Neural cell (in vitro differentiated cells): Measurements from ENCODE around the gene PRDM12. TPM values are rescaled to one million over a fixed set of nuclear protein-coding genes. Genes with fewer than 3 reads are reported as not detected.

Experiments
- H2AFZ ChIP-seq: fragments of 200-600, 300-800 bp; sonication (generic), shearing (Covaris generic); 2 replicates; pipeline ENCODE4 v1.6.0; 2014; ENCODE audit warnings: low read depth, mild to moderate bottlenecking, antibody characterized with exemption, low read length, moderate library complexity
- H3F3A ChIP-seq: fragments of 200-600 bp; shearing (Covaris generic); 2 replicates; pipeline ENCODE4 v1.6.1; 2016; ENCODE audit warnings: mild to moderate bottlenecking, moderate library complexity, mixed read lengths, antibody characterized with exemption, low read length; ENCODE audit not compliant: insufficient read depth, poor library complexity, severe bottlenecking
- H3K27ac ChIP-seq: fragments of 200-600, 300-800 bp; sonication (generic), shearing (Covaris generic); 2 replicates; pipeline ENCODE4 v1.5.1; 2014; ENCODE audit warnings: mild to moderate bottlenecking, low read length, moderate library complexity
- H3K27me3 ChIP-seq: fragments of 300-800, 200-600 bp; sonication (generic), shearing (Covaris generic); 2 replicates; pipeline ENCODE4 v1.6.0; 2014; ENCODE audit warnings: mild to moderate bottlenecking, low read depth, low read length, moderate library complexity; ENCODE audit not compliant: insufficient read depth
- H3K36me3 ChIP-seq: fragments of 300-800, 200-600 bp; sonication (generic), shearing (Covaris generic); 2 replicates; pipeline ENCODE4 v1.5.1; 2014; ENCODE audit warnings: mild to moderate bottlenecking, antibody characterized with exemption, low read length, moderate library complexity; ENCODE audit not compliant: insufficient read depth
- H3K4me2 ChIP-seq: fragments of 300-800, 200-600 bp; sonication (generic), shearing (Covaris generic); 2 replicates; pipeline ENCODE4 v1.6.0; 2014; ENCODE audit warnings: mild to moderate bottlenecking, low read length
- H3K4me3 ChIP-seq: fragments of 300-800, 200-600 bp; sonication (generic), shearing (Covaris generic); 2 replicates; pipeline ENCODE4 v1.5.1; 2014; ENCODE audit warnings: mild to moderate bottlenecking, low read length, moderate library complexity
- H3K79me2 ChIP-seq: fragments of 200-600 bp; shearing (Covaris generic); replicated peaks from 2 replicates; pipeline ENCODE4 v1.6.0; 2014; ENCODE audit warnings: mild to moderate bottlenecking, low read length, moderate library complexity; ENCODE audit not compliant: insufficient read depth
- H3K9ac ChIP-seq: fragments of 300-800, 200-600 bp; sonication (generic), shearing (Covaris generic); 2 replicates; pipeline ENCODE4 v1.6.1; 2016; ENCODE audit warnings: mild to moderate bottlenecking, low read length, mixed read lengths
- H3K9me2 ChIP-seq: fragments of 200-600 bp; shearing (Covaris generic); 2 replicates; pipeline ENCODE4 v1.6.1; 2016; ENCODE audit warnings: mild to moderate bottlenecking, low read length, mixed read lengths; ENCODE audit not compliant: insufficient read depth
- H3K9me3 ChIP-seq: fragments of 200-600, 300-800 bp; sonication (generic), shearing (Covaris generic); 2 replicates; pipeline ENCODE4 v1.6.1; 2016; ENCODE audit warnings: mild to moderate bottlenecking, mixed run types, low read length, moderate library complexity, mixed read lengths
- H4K20me1 ChIP-seq: fragments of 200-600 bp; shearing (Covaris generic); 2 replicates; pipeline ENCODE4 v1.6.1; 2016; ENCODE audit warnings: mild to moderate bottlenecking, mixed run types; ENCODE audit not compliant: insufficient read depth
- EP300 ChIP-seq: fragments of 450-650 bp; conservative IDR thresholded peaks from 2 replicates; pipeline ENCODE4 v1.6.1; 2014; ENCODE audit warnings: antibody characterized with exemption, mild to moderate bottlenecking, moderate library complexity; ENCODE audit not compliant: poor library complexity, severe bottlenecking
- EZH2 ChIP-seq: fragments of 200-600, 300-800 bp; shearing (Covaris generic), sonication (generic); IDR thresholded peaks from 2 replicates; pipeline ENCODE4 v1.6.1; 2014; ENCODE audit warnings: antibody characterized with exemption, low read length, borderline replicate concordance, mild to moderate bottlenecking; ENCODE audit not compliant: insufficient read depth, poor library complexity, severe bottlenecking
- MXI1 ChIP-seq: fragments of 450-650 bp; conservative IDR thresholded peaks from 2 replicates; pipeline ENCODE4 v1.6.1; 2014; ENCODE audit warnings: antibody characterized with exemption, mild to moderate bottlenecking; ENCODE audit not compliant: poor library complexity, severe bottlenecking
- POLR2AphosphoS5 ChIP-seq: IDR thresholded peaks from 2 replicates; pipeline ENCODE4 v1.6.1; 2012
- RAD21 ChIP-seq: fragments of 450-650 bp; conservative IDR thresholded peaks from 2 replicates; pipeline ENCODE4 v1.6.1; 2014; ENCODE audit warnings: antibody characterized with exemption, mild to moderate bottlenecking, moderate library complexity
- SMC3 ChIP-seq: fragments of 450-650 bp; conservative IDR thresholded peaks from 2 replicates; pipeline ENCODE4 v1.6.1; 2014; ENCODE audit warnings: antibody characterized with exemption, mild to moderate bottlenecking, moderate library complexity; ENCODE audit not compliant: poor library complexity
- TAF1 ChIP-seq: IDR thresholded peaks from 2 replicates; pipeline ENCODE4 v1.6.1; 2012; ENCODE audit warnings: low read depth
- polyA plus RNA-seq: library from polyadenylated mRNA; depleted of rRNA; stranded (reverse); fragments of >200 nt; gene quantifications from 2 replicates; pipeline ENCODE4 v1.2.3, GENCODE V29; 2014
- TF ChIP-seq, protein P1 (sequence below): IDR thresholded peaks from 2 replicates; pipeline ENCODE4 v1.6.1; 2012; ENCODE audit warnings: borderline replicate concordance

Gene PRDM12
- polyA plus RNA-seq, 1 donor from 2014 or later = 0.17 TPM

DNA sequence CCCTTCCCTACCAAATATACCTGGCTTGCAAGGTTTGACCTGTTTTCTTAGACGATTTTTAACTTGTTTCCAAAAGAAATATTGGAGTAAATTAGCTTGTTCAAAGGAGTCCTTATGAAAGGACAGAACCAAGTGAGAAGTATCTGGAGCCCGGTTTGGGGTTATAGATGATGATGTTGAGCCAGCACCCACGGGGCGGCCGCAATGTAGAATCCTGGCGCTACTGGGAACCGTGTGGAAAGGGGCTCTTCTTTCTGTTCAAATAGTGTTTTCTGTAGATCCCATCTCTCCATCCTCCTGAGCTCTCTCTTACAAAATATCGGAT lies 28.7 kb downstream of the PRDM12 start:
- H3K9ac ChIP-seq = peak overlapping the region; percentile 52
- peak overlapping the region; percentile 78 for H3K4me3 ChIP-seq
- no peaks in the 10 kb centered on the region for H4K20me1 ChIP-seq
- H2AFZ ChIP-seq = peak overlapping the region; percentile 95
- peaks cover 22% of the 10 kb centered on the region for H3K79me2 ChIP-seq
- TF ChIP-seq, protein P1, sequence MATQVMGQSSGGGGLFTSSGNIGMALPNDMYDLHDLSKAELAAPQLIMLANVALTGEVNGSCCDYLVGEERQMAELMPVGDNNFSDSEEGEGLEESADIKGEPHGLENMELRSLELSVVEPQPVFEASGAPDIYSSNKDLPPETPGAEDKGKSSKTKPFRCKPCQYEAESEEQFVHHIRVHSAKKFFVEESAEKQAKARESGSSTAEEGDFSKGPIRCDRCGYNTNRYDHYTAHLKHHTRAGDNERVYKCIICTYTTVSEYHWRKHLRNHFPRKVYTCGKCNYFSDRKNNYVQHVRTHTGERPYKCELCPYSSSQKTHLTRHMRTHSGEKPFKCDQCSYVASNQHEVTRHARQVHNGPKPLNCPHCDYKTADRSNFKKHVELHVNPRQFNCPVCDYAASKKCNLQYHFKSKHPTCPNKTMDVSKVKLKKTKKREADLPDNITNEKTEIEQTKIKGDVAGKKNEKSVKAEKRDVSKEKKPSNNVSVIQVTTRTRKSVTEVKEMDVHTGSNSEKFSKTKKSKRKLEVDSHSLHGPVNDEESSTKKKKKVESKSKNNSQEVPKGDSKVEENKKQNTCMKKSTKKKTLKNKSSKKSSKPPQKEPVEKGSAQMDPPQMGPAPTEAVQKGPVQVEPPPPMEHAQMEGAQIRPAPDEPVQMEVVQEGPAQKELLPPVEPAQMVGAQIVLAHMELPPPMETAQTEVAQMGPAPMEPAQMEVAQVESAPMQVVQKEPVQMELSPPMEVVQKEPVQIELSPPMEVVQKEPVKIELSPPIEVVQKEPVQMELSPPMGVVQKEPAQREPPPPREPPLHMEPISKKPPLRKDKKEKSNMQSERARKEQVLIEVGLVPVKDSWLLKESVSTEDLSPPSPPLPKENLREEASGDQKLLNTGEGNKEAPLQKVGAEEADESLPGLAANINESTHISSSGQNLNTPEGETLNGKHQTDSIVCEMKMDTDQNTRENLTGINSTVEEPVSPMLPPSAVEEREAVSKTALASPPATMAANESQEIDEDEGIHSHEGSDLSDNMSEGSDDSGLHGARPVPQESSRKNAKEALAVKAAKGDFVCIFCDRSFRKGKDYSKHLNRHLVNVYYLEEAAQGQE = no peak
- no peaks in the 10 kb centered on the region for H3K27me3 ChIP-seq
- H3K4me2 ChIP-seq = peak overlapping the region; percentile 57
- peak overlapping the region; percentile 42 for H3K27ac ChIP-seq
- H3K9me3 ChIP-seq = no peaks in the 10 kb centered on the region
- no peaks in the 10 kb centered on the region for H3K36me3 ChIP-seq
- H3K9me2 ChIP-seq = no peaks in the 10 kb centered on the region
- H3F3A ChIP-seq = no peaks in the 10 kb centered on the region

DNA sequence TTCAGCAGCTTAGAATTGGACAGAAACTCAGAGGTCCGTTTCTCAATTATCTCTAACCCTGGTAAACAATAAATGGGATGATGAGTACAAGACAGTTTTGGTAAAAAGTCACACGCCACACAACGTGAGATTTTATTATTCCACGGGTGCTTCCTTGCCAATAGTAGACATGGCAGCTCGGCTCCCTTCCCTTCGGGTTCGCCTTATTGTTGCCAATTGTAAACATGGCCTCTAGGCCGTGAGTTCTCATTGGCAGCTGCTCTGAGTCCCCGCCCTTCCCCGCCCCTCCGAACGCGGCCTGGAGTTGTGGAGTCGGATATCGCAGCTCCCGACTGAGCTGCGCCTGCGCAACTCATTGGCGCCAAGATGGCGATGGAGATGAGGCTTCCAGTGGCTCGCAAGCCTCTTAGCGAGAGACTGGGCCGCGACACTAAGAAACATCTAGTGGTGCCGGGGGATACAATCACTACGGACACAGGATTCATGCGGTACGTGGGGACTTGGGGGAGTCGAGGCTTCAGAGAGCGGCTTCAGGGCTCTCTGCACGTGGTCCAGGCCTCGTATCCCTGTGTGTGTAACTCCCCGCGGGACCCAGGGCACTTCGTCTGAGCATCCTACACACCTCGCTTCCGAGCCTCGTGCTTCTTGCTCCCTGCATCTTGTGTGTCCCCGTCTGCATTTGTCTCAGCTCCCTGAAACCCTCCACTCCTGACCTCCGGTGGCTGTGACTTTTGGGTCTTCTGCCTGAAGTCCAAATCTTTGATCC lies 29.2 kb downstream of the PRDM12 start, which contains the start of gene EXOSC2:
EXOSC2 (plus strand) TSS at position 355 of the 766 bp plus-strand sequence; CDS start at position 367, 12 bp downstream.
- Histone ChIP-seq H3K9me2 (no peaks in the 10 kb centered on the region), H3K27me3 (no peaks in the 10 kb centered on the region), H3F3A (no peaks in the 10 kb centered on the region), H3K9me3 (no peaks in the 10 kb centered on the region), H3K9ac (peak within 1 kb of the TSS; percentile 73), H3K27ac (peak within 1 kb of the TSS; percentile 51), H3K4me2 (peak within 1 kb of the TSS; percentile 98), H4K20me1 (no peaks in the 10 kb centered on the region), H3K79me2 (peaks cover 22% of the 10 kb centered on the region), H3K4me3 (peak within 1 kb of the TSS; percentile 78), H3K36me3 (no peaks in the 10 kb centered on the region), H2AFZ (peak within 1 kb of the TSS; percentile 95)
- TF ChIP-seq POLR2AphosphoS5 = peak; percentile 98
- TF ChIP-seq MXI1 = peak; percentile 99
- TF ChIP-seq, protein P1 = peak; percentile 82
- TF ChIP-seq EP300 = no peak
- no peak for TF ChIP-seq EZH2
- TF ChIP-seq SMC3 = peak; percentile 31
- TF ChIP-seq RAD21 = peak; percentile 10
- TF ChIP-seq TAF1 = peak; percentile 95
